HepG2 (cell line): ENCODE data around the gene MAP2K2. TPM values are rescaled to one million over a fixed set of nuclear protein-coding genes. Genes with fewer than 3 reads are reported as not detected.

ENCODE experiments used
- AGO1 ChIP-seq: fragments of 200-400 bp; formaldehyde crosslinking; IDR thresholded peaks from 2 replicates; pipeline ENCODE4 v1.6.1; 2017; ENCODE audit warnings: mild to moderate bottlenecking, low read depth, low read length, moderate library complexity; ENCODE audit not compliant: poor library complexity, severe bottlenecking
- ATRX ChIP-seq: sonication (generic); formaldehyde crosslinking; IDR thresholded peaks from 2 replicates; pipeline ENCODE4 v1.4.0; 2020; ENCODE audit warnings: missing genetic modification reagents, borderline replicate concordance
- HNRNPL ChIP-seq: fragments of 200-400 bp; formaldehyde crosslinking; IDR thresholded peaks from 2 replicates; pipeline ENCODE4 v1.6.1; 2017; ENCODE audit warnings: mild to moderate bottlenecking, low read depth, low read length
- KDM5B ChIP-seq: sonication (generic); formaldehyde crosslinking; IDR thresholded peaks from 2 replicates; pipeline ENCODE4 v1.4.0; 2020; ENCODE audit warnings: missing genetic modification reagents, mild to moderate bottlenecking, borderline replicate concordance
- NONO ChIP-seq, 2 experiments: fragments of 450-650 bp in 1 of 2; sonication (generic) in 1 of 2; formaldehyde crosslinking in 1 of 2; IDR thresholded peaks in 1 of 2; conservative IDR thresholded peaks in 1 of 2; 2 replicates each; pipeline versions ENCODE4 v1.6.1 to v1.8.0; 2017 to 2022; ENCODE audit warnings: mild to moderate bottlenecking in 1 of 2, missing genetic modification reagents in 1 of 2, moderate library complexity in 1 of 2
- NR2F6 ChIP-seq, 2 experiments: IDR thresholded peaks; 2 replicates each; pipeline ENCODE4 v1.6.1; 2016; ENCODE audit warnings: antibody characterized with exemption in 1 of 2, mild to moderate bottlenecking in 1 of 2
- SIX4 ChIP-seq: sonication (generic); formaldehyde crosslinking; IDR thresholded peaks from 2 replicates; pipeline ENCODE4 v1.4.0; 2020; ENCODE audit warnings: missing genetic modification reagents
- UBTF ChIP-seq: sonication (generic); formaldehyde crosslinking; IDR thresholded peaks from 2 replicates; pipeline ENCODE4 v1.4.0; 2020; ENCODE audit warnings: mild to moderate bottlenecking, missing genetic modification reagents
- ZBTB26 ChIP-seq: IDR thresholded peaks from 2 replicates; pipeline ENCODE4 v1.6.1; 2016; ENCODE audit warnings: missing compliant biosample characterization, missing genetic modification reagents, borderline replicate concordance
- ZMAT3 ChIP-seq: sonication (generic); formaldehyde crosslinking; conservative IDR thresholded peaks from 2 replicates; pipeline ENCODE4 v1.7.0; 2021; ENCODE audit warnings: missing genetic modification reagents
- ZNF431 ChIP-seq: sonication (generic); formaldehyde crosslinking; IDR thresholded peaks from 2 replicates; pipeline ENCODE4 v1.9.0; 2022; ENCODE audit warnings: missing genetic modification reagents, low read depth, mild to moderate bottlenecking, borderline replicate concordance
- ZNF639 ChIP-seq: conservative IDR thresholded peaks from 2 replicates; pipeline ENCODE4 v1.6.1; 2018; ENCODE audit warnings: missing genetic modification reagents
- ZNF777 ChIP-seq: sonication (generic); formaldehyde crosslinking; IDR thresholded peaks from 2 replicates; pipeline ENCODE4 v1.4.0; 2020; ENCODE audit warnings: missing genetic modification reagents
- ZNF790 ChIP-seq: sonication (generic); formaldehyde crosslinking; IDR thresholded peaks from 2 replicates; pipeline ENCODE4 v1.8.0; 2022; ENCODE audit warnings: missing genetic modification reagents, mild to moderate bottlenecking, borderline replicate concordance
- polyA plus RNA-seq, 8 experiments: library from polyadenylated mRNA; depleted of rRNA in 3 of 8; stranded (reverse) in 7 of 8; unstranded in 1 of 8; fragments of >200 nt; fragmentation: Illumina TruSeq in 4 of 8; extraction: Trizol in 4 of 8; gene quantifications; 2 replicates each; pipeline versions ENCODE4 v1.2.1 to v1.2.3, GENCODE V29; 2011 to 2016; ENCODE audit warnings: low read depth in 4 of 8, missing spikeins in 1 of 8, mixed read lengths in 1 of 8; ENCODE audit not compliant: insufficient read depth in 1 of 8
- total RNA-seq, 5 experiments: library from RNA; depleted of rRNA; stranded (reverse); fragments of >200 nt; fragmentation: Illumina TruSeq; extraction: Trizol; gene quantifications; 2 replicates each; pipeline ENCODE4 v1.2.3, GENCODE V29; 2016; ENCODE audit warnings: low read depth in 1 of 5
- TF ChIP-seq, protein P1 (sequence below): sonication (generic); formaldehyde crosslinking; IDR thresholded peaks from 2 replicates; pipeline ENCODE4 v1.4.0; 2020; ENCODE audit warnings: missing genetic modification reagents, borderline replicate concordance
- TF ChIP-seq, protein P2 (sequence below): sonication (generic); formaldehyde crosslinking; IDR thresholded peaks from 2 replicates; pipeline ENCODE4 v1.5.0; 2020; ENCODE audit warnings: missing genetic modification reagents

Gene MAP2K2
- total and polyA plus RNA-seq, 2 of the 13 experiments (the other 11 are each of a cell fraction or from before 2014, with no cell fraction given): 70.3 to 80.9 TPM

GRCh38 chr19:4172861-4173473, 49.0 kb upstream of the MAP2K2 start (continued):
- TF ChIP-seq, protein P1, sequence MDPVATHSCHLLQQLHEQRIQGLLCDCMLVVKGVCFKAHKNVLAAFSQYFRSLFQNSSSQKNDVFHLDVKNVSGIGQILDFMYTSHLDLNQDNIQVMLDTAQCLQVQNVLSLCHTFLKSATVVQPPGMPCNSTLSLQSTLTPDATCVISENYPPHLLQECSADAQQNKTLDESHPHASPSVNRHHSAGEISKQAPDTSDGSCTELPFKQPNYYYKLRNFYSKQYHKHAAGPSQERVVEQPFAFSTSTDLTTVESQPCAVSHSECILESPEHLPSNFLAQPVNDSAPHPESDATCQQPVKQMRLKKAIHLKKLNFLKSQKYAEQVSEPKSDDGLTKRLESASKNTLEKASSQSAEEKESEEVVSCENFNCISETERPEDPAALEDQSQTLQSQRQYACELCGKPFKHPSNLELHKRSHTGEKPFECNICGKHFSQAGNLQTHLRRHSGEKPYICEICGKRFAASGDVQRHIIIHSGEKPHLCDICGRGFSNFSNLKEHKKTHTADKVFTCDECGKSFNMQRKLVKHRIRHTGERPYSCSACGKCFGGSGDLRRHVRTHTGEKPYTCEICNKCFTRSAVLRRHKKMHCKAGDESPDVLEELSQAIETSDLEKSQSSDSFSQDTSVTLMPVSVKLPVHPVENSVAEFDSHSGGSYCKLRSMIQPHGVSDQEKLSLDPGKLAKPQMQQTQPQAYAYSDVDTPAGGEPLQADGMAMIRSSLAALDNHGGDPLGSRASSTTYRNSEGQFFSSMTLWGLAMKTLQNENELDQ (CRISPR knock-in tag): peak; percentile 85; the same call in 1 of the 2 replicates
- TF ChIP-seq HNRNPL: 0 out of 2 replicates have a peak, but pooled peaks have one; percentile 44
- TF ChIP-seq ZNF431 (CRISPR knock-in tag): 0 out of 2 replicates have a peak, but pooled peaks have one; percentile 41
- no peak for TF ChIP-seq NR2F6 (IDR thresholded peaks at IDR 0.05)
- TF ChIP-seq NR2F6 (CRISPR knock-in tag; IDR thresholded peaks at IDR 0.05): no peak
- peak; percentile 45; the same call in 1 of the 2 replicates for TF ChIP-seq ZNF639 (CRISPR knock-in tag)
- TF ChIP-seq NONO (IDR thresholded peaks at IDR 0.05): no peak
- TF ChIP-seq NONO (CRISPR knock-in tag; conservative IDR thresholded peaks at IDR 0.05): no peak
- TF ChIP-seq ZNF790 (CRISPR knock-in tag): no peak; the same call in 1 of the 2 replicates
- TF ChIP-seq ATRX (CRISPR knock-in tag): no peak
- no peak for TF ChIP-seq ZNF777
- TF ChIP-seq UBTF (CRISPR knock-in tag): no peak
- TF ChIP-seq, protein P2, sequence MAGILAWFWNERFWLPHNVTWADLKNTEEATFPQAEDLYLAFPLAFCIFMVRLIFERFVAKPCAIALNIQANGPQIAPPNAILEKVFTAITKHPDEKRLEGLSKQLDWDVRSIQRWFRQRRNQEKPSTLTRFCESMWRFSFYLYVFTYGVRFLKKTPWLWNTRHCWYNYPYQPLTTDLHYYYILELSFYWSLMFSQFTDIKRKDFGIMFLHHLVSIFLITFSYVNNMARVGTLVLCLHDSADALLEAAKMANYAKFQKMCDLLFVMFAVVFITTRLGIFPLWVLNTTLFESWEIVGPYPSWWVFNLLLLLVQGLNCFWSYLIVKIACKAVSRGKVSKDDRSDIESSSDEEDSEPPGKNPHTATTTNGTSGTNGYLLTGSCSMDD (CRISPR knock-in tag): no peak
- 0 out of 2 replicates have a peak, but pooled peaks have one; percentile 23 for TF ChIP-seq KDM5B (CRISPR knock-in tag)
- peak; percentile 58 for TF ChIP-seq AGO1
- peak; percentile 66; the same call in 1 of the 2 replicates for TF ChIP-seq ZBTB26 (CRISPR knock-in tag)
- 0 out of 2 replicates have a peak, but pooled peaks have one; percentile 51 for TF ChIP-seq SIX4
- peak; percentile 57; the same call in 1 of the 2 replicates for TF ChIP-seq ZMAT3 (CRISPR knock-in tag)
